Fibroblast of pulmonary artery (primary cell): ENCODE results near the gene GABRG3.

Experiments
- DNase-seq: peaks from one replicate; pipeline ENCODE4 v3.0.0-alpha.2; 2010; ENCODE audit warnings: low read depth
- H3K4me3 ChIP-seq: replicated peaks from 2 replicates; pipeline ENCODE4 v1.5.1; 2011; ENCODE audit warnings: low read depth, mild to moderate bottlenecking, control low read depth, low read length, moderate library complexity
- TF ChIP-seq, protein P1 (sequence below): IDR thresholded peaks from 2 replicates; pipeline ENCODE4 v1.5.1; 2011; ENCODE audit warnings: mild to moderate bottlenecking, control low read depth, low read length, inconsistent platforms; ENCODE audit errors: missing control alignments

Gene GABRG3

DNA sequence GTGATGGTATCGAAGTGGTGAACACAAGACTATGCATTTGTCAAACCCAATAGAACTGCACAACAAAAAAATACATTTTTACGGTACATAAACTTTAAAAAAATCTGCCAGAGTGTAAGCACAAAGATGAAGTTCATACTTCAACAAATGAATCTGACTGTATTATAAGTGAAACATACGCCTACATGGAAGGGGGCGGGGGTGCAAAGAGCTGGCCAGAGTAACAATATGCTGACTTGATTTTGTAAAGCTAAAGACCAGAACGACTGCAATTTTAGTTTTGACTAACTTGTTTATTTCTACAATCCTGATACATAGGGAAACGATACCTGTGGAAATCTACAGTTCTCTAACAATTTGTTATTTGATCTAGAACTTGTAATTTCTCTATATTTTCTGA lies 426.0 kb downstream of the GABRG3 start:
- TF ChIP-seq, protein P1, sequence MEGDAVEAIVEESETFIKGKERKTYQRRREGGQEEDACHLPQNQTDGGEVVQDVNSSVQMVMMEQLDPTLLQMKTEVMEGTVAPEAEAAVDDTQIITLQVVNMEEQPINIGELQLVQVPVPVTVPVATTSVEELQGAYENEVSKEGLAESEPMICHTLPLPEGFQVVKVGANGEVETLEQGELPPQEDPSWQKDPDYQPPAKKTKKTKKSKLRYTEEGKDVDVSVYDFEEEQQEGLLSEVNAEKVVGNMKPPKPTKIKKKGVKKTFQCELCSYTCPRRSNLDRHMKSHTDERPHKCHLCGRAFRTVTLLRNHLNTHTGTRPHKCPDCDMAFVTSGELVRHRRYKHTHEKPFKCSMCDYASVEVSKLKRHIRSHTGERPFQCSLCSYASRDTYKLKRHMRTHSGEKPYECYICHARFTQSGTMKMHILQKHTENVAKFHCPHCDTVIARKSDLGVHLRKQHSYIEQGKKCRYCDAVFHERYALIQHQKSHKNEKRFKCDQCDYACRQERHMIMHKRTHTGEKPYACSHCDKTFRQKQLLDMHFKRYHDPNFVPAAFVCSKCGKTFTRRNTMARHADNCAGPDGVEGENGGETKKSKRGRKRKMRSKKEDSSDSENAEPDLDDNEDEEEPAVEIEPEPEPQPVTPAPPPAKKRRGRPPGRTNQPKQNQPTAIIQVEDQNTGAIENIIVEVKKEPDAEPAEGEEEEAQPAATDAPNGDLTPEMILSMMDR, result no peak
- no peak overlapping the region for H3K4me3 ChIP-seq
- DNase-seq, result no peak

- TF ChIP-seq, protein P1, result no peak
- no peak overlapping the region for H3K4me3 ChIP-seq
- no peak for DNase-seq
These were observed 427.7 kb downstream of the GABRG3 start for GRCh38 chr15:27398631-27399161.

DNA sequence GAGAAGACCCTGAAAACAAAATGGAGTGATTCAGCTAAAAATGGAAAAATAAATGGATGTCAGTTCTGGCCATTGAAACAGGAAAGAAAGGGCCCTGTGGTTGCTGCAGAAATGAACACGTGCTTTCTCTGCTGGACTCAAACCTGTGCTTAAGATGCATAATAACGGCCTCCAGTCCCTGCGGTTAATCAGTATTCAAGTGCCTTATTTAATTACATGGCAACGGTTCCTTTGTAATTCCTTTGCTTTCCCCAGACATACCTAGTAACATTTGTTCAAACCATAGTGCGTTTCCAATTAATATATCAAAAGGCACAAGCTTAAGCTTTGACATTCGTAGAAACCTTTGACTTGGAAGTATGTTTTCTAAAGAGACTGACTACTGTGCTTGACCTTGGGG lies 428.3 kb downstream of the GABRG3 start:
- no peak for DNase-seq
- TF ChIP-seq, protein P1, result no peak
- no peak overlapping the region for H3K4me3 ChIP-seq

DNA sequence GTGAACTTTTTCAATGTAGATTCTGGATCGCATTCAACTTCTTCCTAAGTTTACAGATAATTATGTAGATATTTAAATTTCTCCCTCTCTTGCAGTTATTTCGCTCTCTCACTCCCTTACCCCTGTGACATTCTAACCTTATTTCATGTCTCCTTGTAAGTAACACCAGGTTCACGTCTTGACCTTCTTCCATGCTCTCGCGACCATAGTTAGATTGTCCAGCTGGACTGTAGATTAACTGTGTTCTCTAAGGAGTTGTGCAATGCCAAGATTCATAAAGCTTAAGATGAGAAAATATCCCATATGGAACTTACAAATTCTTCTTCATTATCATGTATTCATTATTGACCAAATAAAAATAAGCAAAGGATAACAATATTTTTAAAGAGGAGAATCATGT lies 430.5 kb downstream of the GABRG3 start:
- TF ChIP-seq, protein P1, result no peak
- no peak for DNase-seq
- no peak overlapping the region for H3K4me3 ChIP-seq

DNA sequence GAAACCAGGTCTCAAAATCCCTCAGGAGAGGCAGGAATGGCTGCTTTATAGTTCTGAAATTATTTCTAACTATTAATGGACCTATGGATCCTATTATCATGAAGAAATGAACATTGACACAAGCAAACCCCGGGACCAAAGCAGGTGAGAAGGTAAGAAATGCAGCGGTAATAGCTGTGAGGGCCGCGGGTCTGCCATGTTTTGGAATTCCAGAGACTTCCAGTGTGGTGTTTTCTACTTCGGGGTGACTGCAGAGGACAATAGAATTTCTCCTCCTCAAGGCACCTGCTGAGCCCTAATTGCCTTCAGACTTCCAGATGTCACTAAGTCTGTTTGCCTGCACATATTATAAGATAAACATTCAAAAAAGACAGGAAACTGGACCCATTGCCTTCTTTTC lies 437.4 kb downstream of the GABRG3 start:
- no peak overlapping the region for H3K4me3 ChIP-seq
- DNase-seq, result no peak
- TF ChIP-seq, protein P1, result no peak

GRCh38 chr15:27410996-27411605 lies 440.1 kb downstream of the GABRG3 start:
- no peak for DNase-seq
- TF ChIP-seq, protein P1, result no peak
- H3K4me3 ChIP-seq, result no peak overlapping the region

DNA sequence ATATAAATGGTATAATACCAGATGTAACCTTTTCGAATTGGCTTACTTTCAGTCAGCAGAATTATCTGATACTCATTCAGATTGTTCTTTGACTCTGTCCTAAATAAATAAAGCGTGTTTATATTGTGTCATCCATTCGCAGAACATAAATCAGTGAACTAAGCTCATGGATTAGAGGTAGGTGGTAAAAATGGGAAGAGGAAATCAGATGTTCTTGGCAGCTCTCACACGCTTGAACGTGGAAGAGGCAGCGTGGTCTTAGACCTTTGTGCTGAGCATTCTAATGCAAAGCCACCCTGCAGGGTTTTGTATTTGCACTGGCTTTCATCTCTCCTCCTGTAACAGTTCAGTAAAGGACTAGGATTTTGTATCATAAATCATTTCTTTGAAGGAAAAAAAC lies 441.4 kb downstream of the GABRG3 start:
- TF ChIP-seq, protein P1, result no peak
- no peak overlapping the region for H3K4me3 ChIP-seq
- DNase-seq, result no peak
